Parathyroid adenoma (tissue), 2 donors: ENCODE results near the gene TCP1.
A peak's percentile ranks its signal among the peaks of the same experiment; 100 is the strongest.
"Not testable (repeated sequence)": the region's sequence is repeated elsewhere in the genome, so short reads cannot be mapped to it uniquely, and the experiment has no call there.

ENCODE experiments used
- H2AFZ ChIP-seq: fragments of 300-600 bp; sonication (generic); one replicate; pipeline ENCODE4 v1.7.0; 2017; ENCODE audit warnings: antibody characterized with exemption, mild to moderate bottlenecking
- H3K27ac ChIP-seq: fragments of 300-600 bp; sonication (generic); one replicate; pipeline ENCODE4 v1.7.0; 2017
- H3K27me3 ChIP-seq: fragments of 300-600 bp; sonication (generic); one replicate; pipeline ENCODE4 v1.7.0; 2017; ENCODE audit warnings: low read length; ENCODE audit not compliant: control insufficient read depth, insufficient read depth
- H3K36me3 ChIP-seq: fragments of 300-600 bp; sonication (generic); one replicate; pipeline ENCODE4 v1.7.0; 2017; ENCODE audit warnings: low read length; ENCODE audit not compliant: control insufficient read depth, insufficient read depth
- H3K4me1 ChIP-seq: fragments of 300-600 bp; sonication (generic); one replicate; pipeline ENCODE4 v1.7.0; 2017; ENCODE audit warnings: control low read depth
- H3K4me2 ChIP-seq: fragments of 300-600 bp; sonication (generic); one replicate; pipeline ENCODE4 v1.7.0; 2017; ENCODE audit warnings: low read length
- H3K4me3 ChIP-seq: fragments of 300-600 bp; sonication (generic); one replicate; pipeline ENCODE4 v1.7.0; 2017; ENCODE audit warnings: low read depth, low read length
- H3K79me2 ChIP-seq: fragments of 300-600 bp; sonication (generic); one replicate; pipeline ENCODE4 v1.7.0; 2017; ENCODE audit warnings: control low read depth
- H3K9ac ChIP-seq: fragments of 300-600 bp; sonication (generic); one replicate; pipeline ENCODE4 v1.7.0; 2017; ENCODE audit warnings: mild to moderate bottlenecking
- H3K9me3 ChIP-seq: fragments of 300-600 bp; sonication (generic); one replicate; pipeline ENCODE4 v1.7.0; 2017; ENCODE audit warnings: low read length; ENCODE audit not compliant: control insufficient read depth
- TF ChIP-seq, protein P1 (sequence below): fragments of 300-600 bp; sonication (generic); IDR thresholded peaks from one replicate; pipeline ENCODE4 v1.7.0; 2017; ENCODE audit warnings: antibody characterized with exemption, mild to moderate bottlenecking
- donor health status: primary hyperparathyroidism.

The TCP1 gene

GRCh38 chr6:159797554-159797953 lies 8.2 kb upstream of the TCP1 start:
- Histone ChIP-seq H3K4me3 (no peak overlapping the region), H3K27me3 (no peaks in the 10 kb centered on the region), H3K36me3 (no peaks in the 10 kb centered on the region), H3K4me1 (no peaks in the 10 kb centered on the region), H3K9me3 (no peaks in the 10 kb centered on the region), H2AFZ (no peak overlapping the region), H3K27ac (no peak overlapping the region), H3K4me2 (no peak overlapping the region), H3K79me2 (no peaks in the 10 kb centered on the region), H3K9ac (no peak overlapping the region)
- TF ChIP-seq, protein P1, sequence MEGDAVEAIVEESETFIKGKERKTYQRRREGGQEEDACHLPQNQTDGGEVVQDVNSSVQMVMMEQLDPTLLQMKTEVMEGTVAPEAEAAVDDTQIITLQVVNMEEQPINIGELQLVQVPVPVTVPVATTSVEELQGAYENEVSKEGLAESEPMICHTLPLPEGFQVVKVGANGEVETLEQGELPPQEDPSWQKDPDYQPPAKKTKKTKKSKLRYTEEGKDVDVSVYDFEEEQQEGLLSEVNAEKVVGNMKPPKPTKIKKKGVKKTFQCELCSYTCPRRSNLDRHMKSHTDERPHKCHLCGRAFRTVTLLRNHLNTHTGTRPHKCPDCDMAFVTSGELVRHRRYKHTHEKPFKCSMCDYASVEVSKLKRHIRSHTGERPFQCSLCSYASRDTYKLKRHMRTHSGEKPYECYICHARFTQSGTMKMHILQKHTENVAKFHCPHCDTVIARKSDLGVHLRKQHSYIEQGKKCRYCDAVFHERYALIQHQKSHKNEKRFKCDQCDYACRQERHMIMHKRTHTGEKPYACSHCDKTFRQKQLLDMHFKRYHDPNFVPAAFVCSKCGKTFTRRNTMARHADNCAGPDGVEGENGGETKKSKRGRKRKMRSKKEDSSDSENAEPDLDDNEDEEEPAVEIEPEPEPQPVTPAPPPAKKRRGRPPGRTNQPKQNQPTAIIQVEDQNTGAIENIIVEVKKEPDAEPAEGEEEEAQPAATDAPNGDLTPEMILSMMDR = no peak

GRCh38 chr6:159794976-159795375 lies 5.6 kb upstream of the TCP1 start:
- H3K27ac ChIP-seq, H3K27me3 ChIP-seq, H3K9me3 ChIP-seq, H3K9ac ChIP-seq, H3K36me3 ChIP-seq, H2AFZ ChIP-seq, H3K4me3 ChIP-seq, H3K4me1 ChIP-seq, H3K4me2 ChIP-seq: not testable (repeated sequence)
- peaks cover 14% of the 10 kb centered on the region for H3K79me2 ChIP-seq

GRCh38 chr6:159790956-159791598 lies 1.7 kb upstream of the TCP1 start:
- H3K79me2 ChIP-seq = peaks cover 31% of the 10 kb centered on the region
- H3K36me3 ChIP-seq = no peaks in the 10 kb centered on the region
- H3K4me2 ChIP-seq = peak overlapping the region; percentile 60
- TF ChIP-seq, protein P1 = no peak
- H3K9ac ChIP-seq = no peak overlapping the region
- H3K9me3 ChIP-seq = no peaks in the 10 kb centered on the region
- H3K4me3 ChIP-seq = peak overlapping the region; percentile 79
- H3K4me1 ChIP-seq = peaks cover 2% of the 10 kb centered on the region
- H3K27ac ChIP-seq = peak overlapping the region; percentile 95
- H2AFZ ChIP-seq = peak overlapping the region; percentile 89
- H3K27me3 ChIP-seq = no peaks in the 10 kb centered on the region

DNA sequence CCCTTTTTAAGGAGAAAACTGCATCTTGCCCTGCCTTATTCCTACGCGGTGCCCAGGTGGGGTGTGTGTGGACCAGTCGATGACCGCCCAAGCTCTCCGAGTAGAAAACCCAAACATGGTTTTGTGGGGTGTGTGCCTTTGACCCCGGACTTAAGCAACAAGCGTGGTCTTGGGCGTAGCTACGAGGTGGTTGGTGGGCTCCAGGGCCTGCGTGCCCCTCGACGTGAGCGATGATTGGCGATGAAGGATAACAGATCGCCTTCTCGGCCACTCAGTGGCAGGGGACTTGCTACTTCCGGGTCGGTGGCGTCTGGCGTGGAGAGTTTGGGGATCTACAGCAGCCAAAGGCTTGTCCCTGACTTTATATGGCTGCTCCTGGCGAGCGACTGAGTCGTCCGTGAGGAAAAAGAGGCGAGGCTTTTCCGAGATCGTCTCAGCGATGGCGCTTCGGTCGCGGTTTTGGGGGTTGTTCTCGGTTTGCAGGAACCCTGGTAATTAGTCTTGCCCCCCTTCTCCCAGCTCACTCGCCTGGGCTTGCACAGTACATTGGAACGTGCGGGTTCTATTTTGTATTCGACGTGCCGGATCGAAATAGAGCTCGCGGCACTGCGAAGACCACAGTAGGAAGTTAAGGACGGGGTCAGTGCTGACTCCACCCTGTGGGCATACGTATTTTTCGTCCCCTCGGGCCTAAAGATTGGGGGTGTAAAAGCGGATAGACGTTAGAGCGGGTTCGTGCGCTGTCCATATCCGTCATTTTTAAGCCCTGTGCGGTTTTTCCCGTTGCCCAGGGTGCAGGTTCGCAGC lies 950 bp upstream of the TCP1 start, which contains the start of gene MRPL18:
Gene MRPL18 (plus strand): TSS at position 319 of the 807 bp plus-strand sequence. CDS start 121 bp downstream, at position 440.
- H3K4me1 ChIP-seq = peaks cover 2% of the 10 kb centered on the region

More for the DNA sequence above, 950 bp upstream of the TCP1 start, which contains the start of gene MRPL18:
- peak within 1 kb of the TSS; percentile 90 for H2AFZ ChIP-seq
- no peaks in the 10 kb centered on the region for H3K9me3 ChIP-seq
- peak within 1 kb of the TSS; percentile 95 for H3K27ac ChIP-seq
- TF ChIP-seq, protein P1 = no peak
- H3K27me3 ChIP-seq = no peaks in the 10 kb centered on the region
- H3K4me2 ChIP-seq = peak within 1 kb of the TSS; percentile 83
- H3K79me2 ChIP-seq = peaks cover 34% of the 10 kb centered on the region
- H3K9ac ChIP-seq = peak within 1 kb of the TSS; percentile 81
- H3K36me3 ChIP-seq = no peaks in the 10 kb centered on the region
- H3K4me3 ChIP-seq = peak within 1 kb of the TSS; percentile 79
